Measurements from ENCODE around the gene RTF1.

RTF1 gene

GRCh38 chr15:41499109-41499851 lies 82.4 kb downstream of the RTF1 start:
- peaks cover 12% of the 10 kb centered on the region for H3K4me1 Mint-ChIP-seq (ENCODE audit: low read depth)
- no peak overlapping the region for H3K27ac Mint-ChIP-seq

GRCh38 chr15:41501191-41501917 lies 84.5 kb downstream of the RTF1 start:
- Mint-ChIP-seq H3K27ac (no peak overlapping the region), H3K4me3 (peak overlapping the region; percentile 67), H3K36me3 (ENCODE audit: low read depth) (no peaks in the 10 kb centered on the region), H3K9me3 (no peaks in the 10 kb centered on the region), H3K4me1 (ENCODE audit: low read depth) (peaks cover 9% of the 10 kb centered on the region), H3K27me3 (ENCODE audit: low read depth) (peaks cover 77% of the 10 kb centered on the region)
- peak; percentile 30 for DNase-seq (ENCODE audit: low spot score)

More at GRCh38 chr15:41499109-41499851, 82.4 kb downstream of the RTF1 start:
- DNase-seq (ENCODE audit: low spot score): no peak
- Mint-ChIP-seq H3K4me3 (no peak overlapping the region), H3K36me3 (ENCODE audit: low read depth) (no peaks in the 10 kb centered on the region), H3K27me3 (ENCODE audit: low read depth) (peaks cover 72% of the 10 kb centered on the region), H3K9me3 (no peaks in the 10 kb centered on the region)

- Mint-ChIP-seq H3K27ac (no peak overlapping the region), H3K27me3 (ENCODE audit: low read depth) (peaks cover 73% of the 10 kb centered on the region), H3K9me3 (no peaks in the 10 kb centered on the region), H3K4me1 (ENCODE audit: low read depth) (peaks cover 9% of the 10 kb centered on the region), H3K36me3 (ENCODE audit: low read depth) (no peaks in the 10 kb centered on the region), H3K4me3 (peak overlapping the region; percentile 61)
- DNase-seq (ENCODE audit: low spot score): no peak
Observed at GRCh38 chr15:41501931-41502794, 85.3 kb downstream of the RTF1 start.

- H3K4me3 Mint-ChIP-seq: peak overlapping the region; percentile 61
- H3K27me3 Mint-ChIP-seq (ENCODE audit: low read depth): peaks cover 66% of the 10 kb centered on the region
- H3K4me1 Mint-ChIP-seq (ENCODE audit: low read depth): peaks cover 9% of the 10 kb centered on the region
- no peaks in the 10 kb centered on the region for H3K9me3 Mint-ChIP-seq
- no peaks in the 10 kb centered on the region for H3K36me3 Mint-ChIP-seq (ENCODE audit: low read depth)
- no peak for DNase-seq (ENCODE audit: low spot score)
- H3K27ac Mint-ChIP-seq: no peak overlapping the region
Observed at GRCh38 chr15:41502795-41503668, 86.1 kb downstream of the RTF1 start.

- no peak for DNase-seq (ENCODE audit: low spot score)
- H3K9me3 Mint-ChIP-seq: no peaks in the 10 kb centered on the region
- peaks cover 9% of the 10 kb centered on the region for H3K4me1 Mint-ChIP-seq (ENCODE audit: low read depth)
- peaks cover 62% of the 10 kb centered on the region for H3K27me3 Mint-ChIP-seq (ENCODE audit: low read depth)
- no peak overlapping the region for H3K27ac Mint-ChIP-seq
- no peaks in the 10 kb centered on the region for H3K36me3 Mint-ChIP-seq (ENCODE audit: low read depth)
- H3K4me3 Mint-ChIP-seq: no peak overlapping the region
Observed at GRCh38 chr15:41503669-41504010, 86.7 kb downstream of the RTF1 start.

- Mint-ChIP-seq H3K4me3 (no peak overlapping the region), H3K4me1 (ENCODE audit: low read depth) (peaks cover 9% of the 10 kb centered on the region), H3K9me3 (no peaks in the 10 kb centered on the region), H3K27me3 (ENCODE audit: low read depth) (peaks cover 57% of the 10 kb centered on the region), H3K27ac (no peak overlapping the region), H3K36me3 (ENCODE audit: low read depth) (no peaks in the 10 kb centered on the region)
- DNase-seq (ENCODE audit: low spot score): no peak
Observed at GRCh38 chr15:41504751-41505492, 88.0 kb downstream of the RTF1 start.

- H3K9me3 Mint-ChIP-seq: no peaks in the 10 kb centered on the region
- no peaks in the 10 kb centered on the region for H3K36me3 Mint-ChIP-seq (ENCODE audit: low read depth)
- no peak for DNase-seq (ENCODE audit: low spot score)
- no peak overlapping the region for H3K27ac Mint-ChIP-seq
- peaks cover 9% of the 10 kb centered on the region for H3K4me1 Mint-ChIP-seq (ENCODE audit: low read depth)
- H3K27me3 Mint-ChIP-seq (ENCODE audit: low read depth): peaks cover 58% of the 10 kb centered on the region
- H3K4me3 Mint-ChIP-seq: no peak overlapping the region
Observed at GRCh38 chr15:41505776-41506175, 88.9 kb downstream of the RTF1 start.

GRCh38 chr15:41506796-41507341 lies 90.0 kb downstream of the RTF1 start:
- DNase-seq (ENCODE audit: low spot score): no peak
- peaks cover 5% of the 10 kb centered on the region for H3K4me1 Mint-ChIP-seq (ENCODE audit: low read depth)

GRCh38 chr15:41507820-41508290 lies 91.0 kb downstream of the RTF1 start:
- DNase-seq (ENCODE audit: low spot score): no peak
- Mint-ChIP-seq H3K9me3 (no peaks in the 10 kb centered on the region), H3K4me3 (no peak overlapping the region), H3K27ac (no peak overlapping the region), H3K4me1 (ENCODE audit: low read depth) (peaks cover 8% of the 10 kb centered on the region), H3K27me3 (ENCODE audit: low read depth) (peaks cover 55% of the 10 kb centered on the region), H3K36me3 (ENCODE audit: low read depth) (no peaks in the 10 kb centered on the region)

More at GRCh38 chr15:41506796-41507341, 90.0 kb downstream of the RTF1 start:
- H3K36me3 Mint-ChIP-seq (ENCODE audit: low read depth): no peaks in the 10 kb centered on the region
- H3K27ac Mint-ChIP-seq: no peak overlapping the region
- no peak overlapping the region for H3K4me3 Mint-ChIP-seq
- H3K9me3 Mint-ChIP-seq: no peaks in the 10 kb centered on the region
- peaks cover 53% of the 10 kb centered on the region for H3K27me3 Mint-ChIP-seq (ENCODE audit: low read depth)

- Mint-ChIP-seq H3K4me1 (ENCODE audit: low read depth) (peaks cover 27% of the 10 kb centered on the region), H3K27ac (no peak overlapping the region), H3K4me3 (no peak overlapping the region), H3K9me3 (no peaks in the 10 kb centered on the region), H3K27me3 (ENCODE audit: low read depth) (peaks cover 42% of the 10 kb centered on the region), H3K36me3 (ENCODE audit: low read depth) (no peaks in the 10 kb centered on the region)
- no peak for DNase-seq (ENCODE audit: low spot score)
Observed at GRCh38 chr15:41510728-41511127, 93.8 kb downstream of the RTF1 start.

- peaks cover 41% of the 10 kb centered on the region for H3K27me3 Mint-ChIP-seq (ENCODE audit: low read depth)
- no peaks in the 10 kb centered on the region for H3K9me3 Mint-ChIP-seq
- peaks cover 2% of the 10 kb centered on the region for H3K36me3 Mint-ChIP-seq (ENCODE audit: low read depth)
- no peak for DNase-seq (ENCODE audit: low spot score)
- peaks cover 27% of the 10 kb centered on the region for H3K4me1 Mint-ChIP-seq (ENCODE audit: low read depth)
- H3K4me3 Mint-ChIP-seq: no peak overlapping the region
- no peak overlapping the region for H3K27ac Mint-ChIP-seq
Observed at GRCh38 chr15:41511331-41511898, 94.5 kb downstream of the RTF1 start.

- H3K27ac Mint-ChIP-seq: no peak overlapping the region
- DNase-seq (ENCODE audit: low spot score): no peak
Observed at GRCh38 chr15:41511899-41512369, 95.0 kb downstream of the RTF1 start.

More at GRCh38 chr15:41511899-41512369, 95.0 kb downstream of the RTF1 start:
- Mint-ChIP-seq H3K36me3 (ENCODE audit: low read depth) (peaks cover 2% of the 10 kb centered on the region), H3K9me3 (no peaks in the 10 kb centered on the region), H3K27me3 (ENCODE audit: low read depth) (peaks cover 37% of the 10 kb centered on the region), H3K4me1 (ENCODE audit: low read depth) (peaks cover 27% of the 10 kb centered on the region), H3K4me3 (peak overlapping the region; percentile 79)

All from T-helper 2 cell treated with Interferon-gamma antibody and Interleukin-4, amounts not matched to agents 5 μg/mL and 100 μg/mL, for 36 hours (primary cell).